Sigmoid colon (tissue), 7 donors: ENCODE measurements around the gene NRGN. TPM values are rescaled to one million over a fixed set of nuclear protein-coding genes. Genes with fewer than 3 reads are reported as not detected.

Experiments
- DNase-seq: peaks from one replicate; pipeline ENCODE4 v3.0.0-alpha.2; 2019
- H3K27ac ChIP-seq, 4 donors: fragments of 200-600 bp; sonication (generic); one replicate each; pipeline ENCODE4 v1.5.1; 2016 to 2019; ENCODE audit warnings: mild to moderate bottlenecking in 1 of 4
- H3K27me3 ChIP-seq, 3 donors: fragments of 200-600 bp; sonication (generic); one replicate each; pipeline ENCODE4 v1.5.1; 2019; ENCODE audit warnings: mild to moderate bottlenecking in 1 of 3
- H3K36me3 ChIP-seq, 4 donors: fragments of 200-600 bp; sonication (generic); one replicate each; pipeline ENCODE4 v1.5.1; 2016 to 2019
- H3K4me1 ChIP-seq, 4 donors: fragments of 200-600 bp; sonication (generic); one replicate each; pipeline ENCODE4 v1.5.1; 2017 to 2019
- H3K4me3 ChIP-seq, 4 donors: fragments of 200-600 bp; sonication (generic); one replicate each; pipeline ENCODE4 v1.5.1; 2017 to 2019; ENCODE audit warnings: mild to moderate bottlenecking in 2 of 4, moderate library complexity in 1 of 4
- H3K9me3 ChIP-seq, 4 donors: fragments of 200-600 bp in 3 of 4; sonication (generic) in 3 of 4; one replicate each; pipeline versions ENCODE4 v1.5.1 to v1.6.1; 2013 to 2019
- EP300 ChIP-seq, 4 donors: sonication (generic); formaldehyde crosslinking; IDR thresholded peaks; one replicate each; pipeline ENCODE4 v1.6.1; 2017; ENCODE audit warnings: antibody characterized with exemption in 4 of 4
- POLR2A ChIP-seq, 2 donors: fragments of 450-650 bp; IDR thresholded peaks; one replicate each; pipeline ENCODE4 v1.6.1; 2016; ENCODE audit warnings: antibody characterized with exemption in 2 of 2, mild to moderate bottlenecking in 2 of 2, moderate library complexity in 2 of 2
- POLR2AphosphoS5 ChIP-seq, 4 donors: sonication (generic); formaldehyde crosslinking; IDR thresholded peaks; one replicate each; pipeline ENCODE4 v1.6.1; 2017; ENCODE audit warnings: antibody characterized with exemption in 4 of 4
- WGBS, 2 donors: extraction: QIAGEN DNeasy Blood & Tissue Kit; methylation state at CpG; one replicate each; pipeline ENCODE4 v1.1.7; 2013; 5-methylcytosine and 5-hydroxymethylcytosine counted together
- intact Hi-C: fragments of 100-400 bp; cut with DNase I; formaldehyde crosslinking; loops from one replicate; pipeline ENCODE4 v1.15.1; 2023
- polyA plus RNA-seq, 3 donors: library from polyadenylated mRNA; stranded (reverse); fragments of 200-250 nt; gene quantifications; one replicate each; pipeline ENCODE4 v1.2.3, GENCODE V29; 2013
- total RNA-seq, 4 donors: library from RNA; depleted of rRNA; stranded (reverse); fragments of >200 nt; gene quantifications; one replicate each; pipeline ENCODE4 v1.1.0, GENCODE V29; 2016
- TF ChIP-seq, protein P1 (sequence below), 4 experiments: fragments of 450-650 bp in 3 of 4; fragments of 200-600 bp in 1 of 4; IDR thresholded peaks; one replicate each; pipeline ENCODE4 v1.5.1; 2016 to 2019; ENCODE audit warnings: antibody characterized with exemption in 4 of 4, mild to moderate bottlenecking in 3 of 4, moderate library complexity in 2 of 4
- donor health status: healthy with polysubstance abuse.
- donor health status: Bipolar disorder and iron deficiency.
- donor health status: healthy.

NRGN gene
- total and polyA plus RNA-seq, 7 donors: 0.95 to 7.4 (median 1.3) TPM; not detected in 2

DNA sequence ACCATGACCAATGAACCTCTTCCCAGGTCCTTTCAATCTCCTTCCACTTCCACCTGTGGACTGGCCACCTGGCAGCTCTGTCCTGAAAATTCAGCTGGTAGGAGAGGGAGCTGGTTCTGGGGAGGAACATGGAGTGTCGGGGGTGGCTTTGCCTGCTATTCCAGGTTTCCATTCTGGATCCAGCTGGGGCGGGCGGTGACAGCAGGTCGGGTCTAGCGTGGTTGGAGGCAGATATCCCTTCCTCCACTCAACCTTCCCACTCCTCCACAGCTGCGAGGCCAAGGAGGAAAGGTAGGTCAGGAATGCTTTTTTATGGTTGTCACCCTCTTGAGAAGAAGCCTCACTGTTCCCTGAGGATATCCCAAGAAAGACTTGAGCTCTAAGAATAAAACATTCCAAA lies 3.3 kb downstream of the NRGN start:
- DNase-seq: no peak
- Histone ChIP-seq H3K4me3 (no peak overlapping the region), H3K4me1 (peaks cover 0 to 39% (median 37%) of the 10 kb centered on the region in 4 donors)

DNA sequence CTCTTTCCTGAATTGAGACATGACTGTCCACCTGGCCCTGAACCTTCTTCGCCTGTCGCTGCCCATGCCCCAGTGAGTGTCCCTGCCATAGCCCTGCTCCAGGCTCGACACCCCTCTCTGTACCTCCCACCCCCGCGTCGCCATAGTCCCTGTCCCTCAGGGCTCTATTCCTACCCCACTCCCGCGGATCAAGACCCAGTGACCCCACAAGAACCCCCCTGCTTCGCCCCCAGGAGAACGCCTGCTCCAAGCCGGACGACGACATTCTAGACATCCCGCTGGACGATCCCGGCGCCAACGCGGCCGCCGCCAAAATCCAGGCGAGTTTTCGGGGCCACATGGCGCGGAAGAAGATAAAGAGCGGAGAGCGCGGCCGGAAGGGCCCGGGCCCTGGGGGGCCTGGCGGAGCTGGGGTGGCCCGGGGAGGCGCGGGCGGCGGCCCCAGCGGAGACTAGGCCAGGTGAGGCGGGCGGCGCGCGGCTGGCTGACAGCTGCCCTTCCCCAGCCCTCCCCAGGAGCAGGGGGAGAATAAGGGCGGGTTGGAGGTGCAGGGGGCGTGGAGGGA lies 5.6 kb downstream of the NRGN start:
- intact Hi-C loops: no loop called here
- H3K4me1 ChIP-seq: peaks cover 0 to 27% (median 25%) of the 10 kb centered on the region in 4 donors
- H3K36me3 ChIP-seq: no peaks in the 10 kb centered on the region
- H3K27ac ChIP-seq: no peak overlapping the region
- no peaks in the 10 kb centered on the region for H3K9me3 ChIP-seq
- DNase-seq: no peak
- H3K27me3 ChIP-seq: peaks cover 34 to 97% (median 90%) of the 10 kb centered on the region in 3 donors
- TF ChIP-seq EP300 (IDR thresholded peaks at IDR 0.05): no peak
- TF ChIP-seq POLR2A (IDR thresholded peaks at IDR 0.05): no peak
- TF ChIP-seq POLR2AphosphoS5 (IDR thresholded peaks at IDR 0.05): no peak
- TF ChIP-seq, protein P1, sequence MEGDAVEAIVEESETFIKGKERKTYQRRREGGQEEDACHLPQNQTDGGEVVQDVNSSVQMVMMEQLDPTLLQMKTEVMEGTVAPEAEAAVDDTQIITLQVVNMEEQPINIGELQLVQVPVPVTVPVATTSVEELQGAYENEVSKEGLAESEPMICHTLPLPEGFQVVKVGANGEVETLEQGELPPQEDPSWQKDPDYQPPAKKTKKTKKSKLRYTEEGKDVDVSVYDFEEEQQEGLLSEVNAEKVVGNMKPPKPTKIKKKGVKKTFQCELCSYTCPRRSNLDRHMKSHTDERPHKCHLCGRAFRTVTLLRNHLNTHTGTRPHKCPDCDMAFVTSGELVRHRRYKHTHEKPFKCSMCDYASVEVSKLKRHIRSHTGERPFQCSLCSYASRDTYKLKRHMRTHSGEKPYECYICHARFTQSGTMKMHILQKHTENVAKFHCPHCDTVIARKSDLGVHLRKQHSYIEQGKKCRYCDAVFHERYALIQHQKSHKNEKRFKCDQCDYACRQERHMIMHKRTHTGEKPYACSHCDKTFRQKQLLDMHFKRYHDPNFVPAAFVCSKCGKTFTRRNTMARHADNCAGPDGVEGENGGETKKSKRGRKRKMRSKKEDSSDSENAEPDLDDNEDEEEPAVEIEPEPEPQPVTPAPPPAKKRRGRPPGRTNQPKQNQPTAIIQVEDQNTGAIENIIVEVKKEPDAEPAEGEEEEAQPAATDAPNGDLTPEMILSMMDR (IDR thresholded peaks at IDR 0.05): no peak
- H3K4me3 ChIP-seq: peak overlapping the region in 2 of 4 donors; percentile 4 to 7
- WGBS, 2 donors: 39 to 66% methylated on average over 44 of the region's 44 CpGs

More for the DNA sequence above, 3.3 kb downstream of the NRGN start:
- WGBS, 2 donors: 78 to 84% methylated on average over 6 of the region's 6 CpGs
- TF ChIP-seq EP300 (IDR thresholded peaks at IDR 0.05): no peak
- TF ChIP-seq, protein P1 (IDR thresholded peaks at IDR 0.05): no peak
- TF ChIP-seq POLR2A (IDR thresholded peaks at IDR 0.05): no peak
- no peak for TF ChIP-seq POLR2AphosphoS5 (IDR thresholded peaks at IDR 0.05)
- intact Hi-C loops: no loop called here
- peaks cover 34 to 96% (median 71%) of the 10 kb centered on the region in 3 donors for H3K27me3 ChIP-seq
- H3K9me3 ChIP-seq: no peaks in the 10 kb centered on the region
- H3K36me3 ChIP-seq: no peaks in the 10 kb centered on the region
- no peak overlapping the region for H3K27ac ChIP-seq

DNA sequence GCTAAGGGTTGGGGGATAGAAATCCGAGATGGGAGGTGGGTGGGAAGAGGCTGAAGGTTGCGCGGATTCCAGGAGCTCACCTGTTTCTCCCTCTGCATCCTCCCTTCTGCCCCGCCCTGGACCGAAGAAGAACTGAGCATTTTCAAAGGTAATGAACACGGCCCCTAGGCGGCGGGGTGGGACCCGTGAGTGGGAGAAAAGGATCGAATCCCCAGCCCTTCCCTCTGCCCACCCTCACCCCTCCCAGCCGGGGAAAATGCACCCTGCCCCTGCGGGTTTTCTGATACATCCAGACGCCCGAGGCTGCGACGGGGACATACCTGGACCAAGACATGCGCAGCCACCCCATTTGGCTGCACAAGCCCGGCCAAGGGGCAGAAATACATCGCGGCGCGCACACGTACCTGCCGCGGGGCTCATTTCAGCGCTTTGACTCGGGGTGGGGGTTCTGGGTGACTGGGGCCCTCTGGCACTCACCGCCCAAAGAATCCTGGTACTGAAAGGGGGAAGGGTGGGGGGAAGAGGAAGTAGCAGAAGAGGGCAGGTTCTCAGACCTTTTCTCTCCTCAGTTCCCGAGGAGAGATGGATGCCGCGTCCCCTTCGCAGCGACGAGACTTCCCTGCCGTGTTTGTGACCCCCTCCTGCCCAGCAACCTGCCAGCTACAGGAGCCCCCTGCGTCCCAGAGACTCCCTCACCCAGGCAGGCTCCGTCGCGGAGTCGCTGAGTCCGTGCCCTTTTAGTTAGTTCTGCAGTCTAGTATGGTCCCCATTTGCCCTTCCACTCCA lies 6.3 kb downstream of the NRGN start:
- WGBS, 2 donors: 2 to 5% methylated on average over 41 of the region's 41 CpGs
- intact Hi-C loops: no loop called here
- Histone ChIP-seq H3K4me1 (peaks cover 0 to 24% (median 21%) of the 10 kb centered on the region in 4 donors), H3K27me3 (peaks cover 31 to 97% (median 94%) of the 10 kb centered on the region in 3 donors), H3K36me3 (no peaks in the 10 kb centered on the region), H3K27ac (peak overlapping the region in 2 of 4 donors; percentile 41 to 59), H3K9me3 (no peaks in the 10 kb centered on the region), H3K4me3 (peak overlapping the region; percentile 11 to 49 (median 44))
- TF ChIP-seq, protein P1 (IDR thresholded peaks at IDR 0.05): no peak
- TF ChIP-seq POLR2A (IDR thresholded peaks at IDR 0.05) (no peak), POLR2AphosphoS5 (IDR thresholded peaks at IDR 0.05) (no peak), EP300 (IDR thresholded peaks at IDR 0.05) (no peak)
- no peak for DNase-seq

DNA sequence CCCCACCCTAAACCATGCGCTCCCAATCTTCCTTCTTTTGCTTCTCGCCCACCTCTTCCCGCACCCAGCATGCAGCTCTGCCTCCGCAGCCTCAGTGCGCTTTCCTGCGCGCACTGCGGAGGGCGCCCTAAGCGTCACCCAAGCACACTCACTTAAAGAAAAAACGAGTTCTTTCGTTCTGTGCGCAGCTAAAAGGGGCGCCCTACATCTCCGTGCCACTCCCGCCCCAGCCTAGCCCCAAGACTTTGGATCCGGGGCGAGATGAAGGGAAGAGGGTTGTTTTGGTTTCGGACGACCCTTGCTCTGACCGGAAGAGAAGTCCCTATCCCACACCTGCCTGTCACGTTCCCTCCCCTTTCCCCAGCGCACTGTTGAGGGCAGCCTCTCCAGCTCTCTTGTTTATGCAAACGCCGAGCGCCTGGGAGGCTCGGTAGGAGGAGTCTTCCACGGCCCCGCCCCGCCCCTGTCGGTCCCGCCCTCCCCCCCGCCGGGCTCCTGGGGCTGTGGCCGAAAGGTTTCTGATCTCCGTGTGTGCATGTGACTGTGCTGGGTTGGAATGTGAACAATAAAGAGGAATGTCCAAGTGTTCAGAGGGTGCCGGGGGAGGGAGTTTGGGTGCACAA lies 7.0 kb downstream of the NRGN start:
- H3K27ac ChIP-seq: peak overlapping the region in 3 of 4 donors; percentile 40 to 59 (median 41)
- TF ChIP-seq POLR2A (IDR thresholded peaks at IDR 0.05) (peak in 1 of 2 donors; percentile 64), POLR2AphosphoS5 (IDR thresholded peaks at IDR 0.05) (peak in 3 of 4 donors; percentile 45 to 75 (median 54)), EP300 (IDR thresholded peaks at IDR 0.05) (no peak)
- TF ChIP-seq, protein P1 (IDR thresholded peaks at IDR 0.05): peak in 1 of 4 experiments; percentile 21
- peaks cover 29 to 97% (median 93%) of the 10 kb centered on the region in 3 donors for H3K27me3 ChIP-seq
- H3K4me1 ChIP-seq: peaks cover 0 to 27% (median 21%) of the 10 kb centered on the region in 4 donors
- no peaks in the 10 kb centered on the region for H3K36me3 ChIP-seq
- intact Hi-C loops: no loop called here
- H3K9me3 ChIP-seq: no peaks in the 10 kb centered on the region
- H3K4me3 ChIP-seq: peak overlapping the region; percentile 11 to 49 (median 44)
- 0 to 2% methylated on average over 37 of the region's 37 CpGs for WGBS, 2 donors
- no peak for DNase-seq
